Activated B cell treated with CpG ODN at 0.5 μM for 24 hours (primary cell): ENCODE data around the gene ASIC3. TPM values are rescaled to one million over a fixed set of nuclear protein-coding genes. Genes with fewer than 3 reads are reported as not detected.

Experiments used
- ATAC-seq: fragments of 200-7000 bp; cut with Tn5 transposase; one replicate; pipeline ENCODE4 v1.10.0; 2021; ENCODE audit warnings: low read depth, mild to moderate bottlenecking, moderate library complexity
- CTCF ChIA-PET: fragments of 350-600 bp; sonication (Branson Sonifier 250); formaldehyde crosslinking; loops from one replicate; lab custom pipeline; 2021; ENCODE audit warnings: antibody characterized with exemption; lab: Charles Lee
- POLR2A ChIA-PET: fragments of 350-600 bp; sonication (Branson Sonifier 250); formaldehyde crosslinking; loops from one replicate; lab custom pipeline; 2021; ENCODE audit warnings: antibody characterized with exemption; lab: Charles Lee
- DNase-seq: peaks from one replicate; pipeline ENCODE4 v3.0.0; 2022
- H3K27ac Mint-ChIP-seq: one replicate; pipeline ENCODE4 v1.8.0; 2020; ENCODE audit warnings: mixed read lengths
- H3K27me3 Mint-ChIP-seq: one replicate; pipeline ENCODE4 v1.8.0; 2021; ENCODE audit warnings: mixed read lengths
- H3K36me3 Mint-ChIP-seq: one replicate; pipeline ENCODE4 v1.8.0; 2021; ENCODE audit warnings: low read depth, mixed read lengths
- H3K4me1 Mint-ChIP-seq: one replicate; pipeline ENCODE4 v1.8.0; 2021; ENCODE audit warnings: mixed read lengths
- H3K4me3 Mint-ChIP-seq: one replicate; pipeline ENCODE4 v1.8.0; 2020; ENCODE audit warnings: mild to moderate bottlenecking, mixed read lengths
- H3K9me3 Mint-ChIP-seq: one replicate; pipeline ENCODE4 v1.8.0; 2020; ENCODE audit warnings: mixed read lengths
- intact Hi-C: fragments of 100-400 bp; cut with micrococcal nuclease; formaldehyde crosslinking; loops from one replicate; pipeline ENCODE4 v1.15.1; 2024
- total RNA-seq: library from RNA; stranded (reverse); gene quantifications from 2 replicates; pipeline ENCODE4 v1.2.3, GENCODE V29; 2022
- TF ChIP-seq, protein P1 (sequence below): fragments of 200-600 bp; IDR thresholded peaks from one replicate; pipeline ENCODE4 v1.8.0; 2022; ENCODE audit warnings: antibody characterized with exemption, mild to moderate bottlenecking

ASIC3 gene
- total RNA-seq, 1 donor from 2014 or later, result 1.2 TPM

- peaks cover 15% of the 10 kb centered on the region for H3K36me3 Mint-ChIP-seq
- TF ChIP-seq, protein P1, sequence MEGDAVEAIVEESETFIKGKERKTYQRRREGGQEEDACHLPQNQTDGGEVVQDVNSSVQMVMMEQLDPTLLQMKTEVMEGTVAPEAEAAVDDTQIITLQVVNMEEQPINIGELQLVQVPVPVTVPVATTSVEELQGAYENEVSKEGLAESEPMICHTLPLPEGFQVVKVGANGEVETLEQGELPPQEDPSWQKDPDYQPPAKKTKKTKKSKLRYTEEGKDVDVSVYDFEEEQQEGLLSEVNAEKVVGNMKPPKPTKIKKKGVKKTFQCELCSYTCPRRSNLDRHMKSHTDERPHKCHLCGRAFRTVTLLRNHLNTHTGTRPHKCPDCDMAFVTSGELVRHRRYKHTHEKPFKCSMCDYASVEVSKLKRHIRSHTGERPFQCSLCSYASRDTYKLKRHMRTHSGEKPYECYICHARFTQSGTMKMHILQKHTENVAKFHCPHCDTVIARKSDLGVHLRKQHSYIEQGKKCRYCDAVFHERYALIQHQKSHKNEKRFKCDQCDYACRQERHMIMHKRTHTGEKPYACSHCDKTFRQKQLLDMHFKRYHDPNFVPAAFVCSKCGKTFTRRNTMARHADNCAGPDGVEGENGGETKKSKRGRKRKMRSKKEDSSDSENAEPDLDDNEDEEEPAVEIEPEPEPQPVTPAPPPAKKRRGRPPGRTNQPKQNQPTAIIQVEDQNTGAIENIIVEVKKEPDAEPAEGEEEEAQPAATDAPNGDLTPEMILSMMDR, result no peak
- H3K4me1 Mint-ChIP-seq, result no peaks in the 10 kb centered on the region
- CTCF ChIA-PET, result no interaction called here
- no peaks in the 10 kb centered on the region for H3K9me3 Mint-ChIP-seq
- no peak overlapping the region for H3K27ac Mint-ChIP-seq
- H3K27me3 Mint-ChIP-seq, result peaks cover under 1% of the 10 kb centered on the region
- intact Hi-C loops, result no loop called here
- no peak overlapping the region for H3K4me3 Mint-ChIP-seq
- POLR2A ChIA-PET, result no interaction called here
- no peak for DNase-seq
- ATAC-seq, result no peak
Observed at GRCh38 chr7:151045262-151045661, 3.1 kb upstream of the ASIC3 start.

DNA sequence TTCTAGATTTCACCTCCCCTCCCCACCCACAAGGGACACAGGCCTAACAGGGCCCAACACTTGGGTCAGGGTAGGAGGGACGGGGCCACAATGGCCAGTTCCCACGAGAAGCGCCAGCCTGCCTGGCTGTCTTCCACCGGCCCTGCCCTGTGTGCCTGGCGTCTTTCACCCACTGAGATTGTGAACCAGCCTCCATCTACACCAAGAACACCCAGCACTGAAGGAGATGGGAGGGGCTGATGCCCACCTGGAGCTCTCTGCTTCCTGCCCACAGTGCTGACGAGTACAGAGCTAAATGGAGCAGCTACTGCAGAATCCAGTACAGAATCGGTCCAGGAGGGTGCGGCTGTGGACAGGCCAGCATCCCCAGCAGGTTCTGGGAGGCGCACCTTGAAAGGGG lies 2.4 kb upstream of the ASIC3 start:
- H3K4me3 Mint-ChIP-seq, result no peak overlapping the region
- no peaks in the 10 kb centered on the region for H3K9me3 Mint-ChIP-seq
- ATAC-seq (no peak), DNase-seq (no peak)
- H3K36me3 Mint-ChIP-seq, result peaks cover 15% of the 10 kb centered on the region
- POLR2A ChIA-PET, result no interaction called here
- H3K27me3 Mint-ChIP-seq, result peaks cover 4% of the 10 kb centered on the region
- TF ChIP-seq, protein P1, result no peak
- no peaks in the 10 kb centered on the region for H3K4me1 Mint-ChIP-seq
- CTCF ChIA-PET, result no interaction called here
- intact Hi-C loops, result no loop called here
- H3K27ac Mint-ChIP-seq, result no peak overlapping the region

DNA sequence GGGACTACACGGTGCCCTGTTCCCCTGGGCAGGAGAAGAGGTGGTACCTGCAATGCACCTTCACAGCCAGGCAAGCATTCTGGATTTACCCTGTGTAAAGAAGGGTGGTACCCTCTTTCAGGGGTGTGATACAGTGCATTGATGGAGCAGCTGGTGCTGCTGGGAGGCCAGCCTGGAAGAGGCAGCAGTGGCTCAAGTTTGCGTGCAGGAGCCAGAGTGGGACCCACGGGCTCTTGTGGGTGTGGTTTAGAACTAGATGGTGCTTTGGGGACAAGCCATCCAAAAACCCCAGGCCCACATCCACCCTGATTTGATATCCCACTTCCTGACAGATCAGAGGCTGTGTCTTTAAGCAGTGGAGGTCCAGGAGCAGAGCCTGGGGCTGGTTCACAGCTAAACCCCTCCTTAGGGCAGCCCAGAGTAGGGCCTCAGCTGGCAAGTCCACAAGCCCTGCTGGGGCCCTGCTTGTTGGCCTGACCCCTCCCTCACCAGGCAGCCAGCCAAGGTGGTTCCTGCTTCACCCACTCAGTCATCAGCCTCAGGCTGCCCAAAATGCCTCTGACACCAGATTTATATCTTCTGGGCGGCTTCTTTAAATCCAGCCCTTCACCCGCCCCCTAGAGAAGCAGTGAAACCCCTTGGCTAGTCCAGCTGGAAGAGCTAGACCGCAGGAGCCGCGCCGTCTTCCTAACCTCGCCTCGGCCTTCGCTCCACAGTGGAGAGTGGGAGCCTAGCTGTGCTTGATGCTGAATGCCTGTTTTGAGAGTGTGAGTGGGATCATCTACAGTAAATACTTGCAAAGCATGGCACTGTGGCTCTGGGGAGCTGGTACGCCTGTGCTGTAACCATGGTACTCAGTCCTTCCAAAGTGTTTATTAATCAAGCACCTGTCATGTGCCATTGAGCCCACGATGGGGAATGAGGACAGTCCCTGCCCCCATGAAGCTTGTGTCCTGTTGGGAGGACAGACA lies 1.4 kb upstream of the ASIC3 start:
- H3K9me3 Mint-ChIP-seq, result no peaks in the 10 kb centered on the region
- intact Hi-C loops, result no loop called here
- H3K27ac Mint-ChIP-seq, result no peak overlapping the region
- peaks cover 4% of the 10 kb centered on the region for H3K27me3 Mint-ChIP-seq
- DNase-seq (no peak), ATAC-seq (no peak)
- no peak overlapping the region for H3K4me3 Mint-ChIP-seq
- ChIA-PET POLR2A (no interaction called here), CTCF (no interaction called here)
- H3K4me1 Mint-ChIP-seq, result no peaks in the 10 kb centered on the region
- TF ChIP-seq, protein P1, result no peak
- peaks cover 15% of the 10 kb centered on the region for H3K36me3 Mint-ChIP-seq

DNA sequence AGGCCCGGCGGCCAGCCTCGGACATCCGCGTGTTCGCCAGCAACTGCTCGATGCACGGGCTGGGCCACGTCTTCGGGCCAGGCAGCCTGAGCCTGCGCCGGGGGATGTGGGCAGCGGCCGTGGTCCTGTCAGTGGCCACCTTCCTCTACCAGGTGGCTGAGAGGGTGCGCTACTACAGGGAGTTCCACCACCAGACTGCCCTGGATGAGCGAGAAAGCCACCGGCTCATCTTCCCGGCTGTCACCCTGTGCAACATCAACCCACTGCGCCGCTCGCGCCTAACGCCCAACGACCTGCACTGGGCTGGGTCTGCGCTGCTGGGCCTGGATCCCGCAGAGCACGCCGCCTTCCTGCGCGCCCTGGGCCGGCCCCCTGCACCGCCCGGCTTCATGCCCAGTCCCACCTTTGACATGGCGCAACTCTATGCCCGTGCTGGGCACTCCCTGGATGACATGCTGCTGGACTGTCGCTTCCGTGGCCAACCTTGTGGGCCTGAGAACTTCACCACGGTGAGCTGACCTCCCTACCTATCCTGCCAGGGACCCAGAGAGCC lies 656 bp downstream of the ASIC3 start:
- DNase-seq (no peak), ATAC-seq (no peak)
- Mint-ChIP-seq H3K36me3 (peaks cover 14% of the 10 kb centered on the region), H3K4me3 (no peak overlapping the region), H3K27me3 (peaks cover 8% of the 10 kb centered on the region), H3K4me1 (peaks cover 3% of the 10 kb centered on the region), H3K9me3 (no peaks in the 10 kb centered on the region), H3K27ac (no peak overlapping the region)
- ChIA-PET CTCF (no interaction called here), POLR2A (no interaction called here)
- intact Hi-C loops, result no loop called here
- TF ChIP-seq, protein P1, result no peak

DNA sequence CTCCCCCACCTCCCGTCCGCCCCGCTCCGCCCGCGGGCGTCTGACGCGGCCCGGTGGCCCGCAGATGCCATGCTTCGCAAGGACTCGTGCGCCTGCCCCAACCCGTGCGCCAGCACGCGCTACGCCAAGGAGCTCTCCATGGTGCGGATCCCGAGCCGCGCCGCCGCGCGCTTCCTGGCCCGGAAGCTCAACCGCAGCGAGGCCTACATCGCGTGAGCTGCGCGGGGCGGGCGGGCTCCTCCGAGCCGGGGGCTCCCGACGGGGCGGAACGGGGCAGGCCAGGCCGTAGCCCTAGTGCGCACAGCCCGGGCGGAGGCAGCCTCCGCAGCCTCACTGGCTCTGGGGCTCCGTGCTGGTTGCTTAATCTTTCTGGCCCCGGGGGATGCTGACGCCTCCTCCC lies 2.8 kb downstream of the ASIC3 start:
- peaks cover 3% of the 10 kb centered on the region for H3K4me1 Mint-ChIP-seq
- H3K27me3 Mint-ChIP-seq, result peaks cover 8% of the 10 kb centered on the region
- H3K4me3 Mint-ChIP-seq, result no peak overlapping the region
- no peak for DNase-seq
- H3K36me3 Mint-ChIP-seq, result peaks cover 2% of the 10 kb centered on the region
- ChIA-PET POLR2A (no interaction called here), CTCF (no interaction called here)
- TF ChIP-seq, protein P1, result no peak
- peak; percentile 49 for ATAC-seq
- no peaks in the 10 kb centered on the region for H3K9me3 Mint-ChIP-seq
- H3K27ac Mint-ChIP-seq, result no peak overlapping the region
- intact Hi-C loops, result loop anchor here (10.0 kb wide), 2 partner anchors 294 to 1216 kb away; partner anchors contain the start of genes NUB1 and ZNF862
